Vagina (tissue), 2 donors: ENCODE data around the gene OR52I2.

Experiments used
- POLR2A ChIP-seq, 2 donors: fragments of 450-650 bp; IDR thresholded peaks; one replicate each; pipeline ENCODE4 v1.6.1; 2017; ENCODE audit warnings: antibody characterized with exemption in 2 of 2, mild to moderate bottlenecking in 2 of 2, moderate library complexity in 2 of 2
- TF ChIP-seq, protein P1 (sequence below), 3 experiments: fragments of 450-650 bp in 2 of 3; fragments of 200-600 bp in 1 of 3; sonication (generic) in 1 of 3; IDR thresholded peaks; one replicate each; pipeline ENCODE4 v1.5.1; 2017 to 2019; ENCODE audit warnings: antibody characterized with exemption in 3 of 3, mild to moderate bottlenecking in 2 of 3, moderate library complexity in 2 of 3

DNA sequence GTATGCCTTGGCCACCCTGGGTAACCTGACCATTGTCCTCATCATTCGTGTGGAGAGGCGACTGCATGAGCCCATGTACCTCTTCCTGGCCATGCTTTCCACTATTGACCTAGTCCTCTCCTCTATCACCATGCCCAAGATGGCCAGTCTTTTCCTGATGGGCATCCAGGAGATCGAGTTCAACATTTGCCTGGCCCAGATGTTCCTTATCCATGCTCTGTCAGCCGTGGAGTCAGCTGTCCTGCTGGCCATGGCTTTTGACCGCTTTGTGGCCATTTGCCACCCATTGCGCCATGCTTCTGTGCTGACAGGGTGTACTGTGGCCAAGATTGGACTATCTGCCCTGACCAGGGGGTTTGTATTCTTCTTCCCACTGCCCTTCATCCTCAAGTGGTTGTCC lies 58.4 kb downstream of the OR52I2 start:
- no peak for TF ChIP-seq POLR2A (IDR thresholded peaks at IDR 0.05)
- TF ChIP-seq, protein P1, sequence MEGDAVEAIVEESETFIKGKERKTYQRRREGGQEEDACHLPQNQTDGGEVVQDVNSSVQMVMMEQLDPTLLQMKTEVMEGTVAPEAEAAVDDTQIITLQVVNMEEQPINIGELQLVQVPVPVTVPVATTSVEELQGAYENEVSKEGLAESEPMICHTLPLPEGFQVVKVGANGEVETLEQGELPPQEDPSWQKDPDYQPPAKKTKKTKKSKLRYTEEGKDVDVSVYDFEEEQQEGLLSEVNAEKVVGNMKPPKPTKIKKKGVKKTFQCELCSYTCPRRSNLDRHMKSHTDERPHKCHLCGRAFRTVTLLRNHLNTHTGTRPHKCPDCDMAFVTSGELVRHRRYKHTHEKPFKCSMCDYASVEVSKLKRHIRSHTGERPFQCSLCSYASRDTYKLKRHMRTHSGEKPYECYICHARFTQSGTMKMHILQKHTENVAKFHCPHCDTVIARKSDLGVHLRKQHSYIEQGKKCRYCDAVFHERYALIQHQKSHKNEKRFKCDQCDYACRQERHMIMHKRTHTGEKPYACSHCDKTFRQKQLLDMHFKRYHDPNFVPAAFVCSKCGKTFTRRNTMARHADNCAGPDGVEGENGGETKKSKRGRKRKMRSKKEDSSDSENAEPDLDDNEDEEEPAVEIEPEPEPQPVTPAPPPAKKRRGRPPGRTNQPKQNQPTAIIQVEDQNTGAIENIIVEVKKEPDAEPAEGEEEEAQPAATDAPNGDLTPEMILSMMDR (IDR thresholded peaks at IDR 0.05), result no peak
